ENCODE measurements around the gene CMC1.

GRCh38 chr3:28198974-28199373, 42.4 kb upstream of the CMC1 start:
- no peak for TF ChIP-seq CTCF (IDR thresholded peaks at IDR 0.05)
- no peak for TF ChIP-seq POLR2A (IDR thresholded peaks at IDR 0.05)

All from Peyer's patch (tissue), 4 donors.